Upper lobe of left lung (tissue), 4 donors: ENCODE data around the gene AMDHD2.

Experiments used
- EP300 ChIP-seq, 4 donors: sonication (generic); formaldehyde crosslinking; IDR thresholded peaks; one replicate each; pipeline ENCODE4 v1.5.1; 2017; ENCODE audit warnings: antibody characterized with exemption in 4 of 4, control low read depth in 2 of 4
- POLR2A ChIP-seq, 4 donors: fragments of 450-650 bp; IDR thresholded peaks; one replicate each; pipeline ENCODE4 v1.5.1; 2016 to 2017; ENCODE audit warnings: antibody characterized with exemption in 4 of 4, mild to moderate bottlenecking in 2 of 4
- POLR2AphosphoS5 ChIP-seq, 2 donors: sonication (generic); formaldehyde crosslinking; IDR thresholded peaks; one replicate each; pipeline ENCODE4 v1.5.1; 2017; ENCODE audit warnings: antibody characterized with exemption in 2 of 2
- TF ChIP-seq, protein P1 (sequence below), 6 experiments: fragments of 450-650 bp in 4 of 6; fragments of 200-600 bp in 2 of 6; sonication (generic) in 2 of 6; IDR thresholded peaks; one replicate each; pipeline ENCODE4 v1.5.1; 2016 to 2019; ENCODE audit warnings: antibody characterized with exemption in 6 of 6

DNA sequence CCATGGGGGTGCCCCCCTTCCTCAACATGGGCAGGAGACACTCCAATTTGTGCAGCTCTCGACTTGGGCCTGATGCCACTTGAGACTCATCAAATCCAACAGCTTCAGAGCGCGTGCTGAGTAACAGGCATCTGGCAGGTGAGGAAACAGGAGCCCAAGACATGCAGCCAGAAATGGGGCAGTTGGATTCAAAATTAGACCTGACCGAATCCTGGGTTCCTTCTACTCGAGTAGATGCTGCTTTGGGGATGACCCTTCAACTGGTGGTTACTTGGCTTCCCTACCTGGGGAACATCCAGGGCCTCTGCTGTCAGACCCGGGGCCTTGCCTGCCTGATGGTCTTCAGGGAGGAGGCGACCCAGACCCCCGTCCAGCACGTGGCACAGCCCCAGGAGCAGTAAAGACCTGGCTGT, 49.6 kb upstream of the AMDHD2 start:
- TF ChIP-seq, protein P1, sequence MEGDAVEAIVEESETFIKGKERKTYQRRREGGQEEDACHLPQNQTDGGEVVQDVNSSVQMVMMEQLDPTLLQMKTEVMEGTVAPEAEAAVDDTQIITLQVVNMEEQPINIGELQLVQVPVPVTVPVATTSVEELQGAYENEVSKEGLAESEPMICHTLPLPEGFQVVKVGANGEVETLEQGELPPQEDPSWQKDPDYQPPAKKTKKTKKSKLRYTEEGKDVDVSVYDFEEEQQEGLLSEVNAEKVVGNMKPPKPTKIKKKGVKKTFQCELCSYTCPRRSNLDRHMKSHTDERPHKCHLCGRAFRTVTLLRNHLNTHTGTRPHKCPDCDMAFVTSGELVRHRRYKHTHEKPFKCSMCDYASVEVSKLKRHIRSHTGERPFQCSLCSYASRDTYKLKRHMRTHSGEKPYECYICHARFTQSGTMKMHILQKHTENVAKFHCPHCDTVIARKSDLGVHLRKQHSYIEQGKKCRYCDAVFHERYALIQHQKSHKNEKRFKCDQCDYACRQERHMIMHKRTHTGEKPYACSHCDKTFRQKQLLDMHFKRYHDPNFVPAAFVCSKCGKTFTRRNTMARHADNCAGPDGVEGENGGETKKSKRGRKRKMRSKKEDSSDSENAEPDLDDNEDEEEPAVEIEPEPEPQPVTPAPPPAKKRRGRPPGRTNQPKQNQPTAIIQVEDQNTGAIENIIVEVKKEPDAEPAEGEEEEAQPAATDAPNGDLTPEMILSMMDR (IDR thresholded peaks at IDR 0.05): no peak
- no peak for TF ChIP-seq POLR2A (IDR thresholded peaks at IDR 0.05)
- no peak for TF ChIP-seq EP300 (IDR thresholded peaks at IDR 0.05)
- TF ChIP-seq POLR2AphosphoS5 (IDR thresholded peaks at IDR 0.05): no peak
